ENCODE data around the gene SH3BP4. TPM values are rescaled to one million over a fixed set of nuclear protein-coding genes. Genes with fewer than 3 reads are reported as not detected.

SH3BP4 gene
- polyA plus RNA-seq, 2 of the 4 experiments (the other 2 are of a cell fraction) = 22.6 to 35.7 TPM

DNA sequence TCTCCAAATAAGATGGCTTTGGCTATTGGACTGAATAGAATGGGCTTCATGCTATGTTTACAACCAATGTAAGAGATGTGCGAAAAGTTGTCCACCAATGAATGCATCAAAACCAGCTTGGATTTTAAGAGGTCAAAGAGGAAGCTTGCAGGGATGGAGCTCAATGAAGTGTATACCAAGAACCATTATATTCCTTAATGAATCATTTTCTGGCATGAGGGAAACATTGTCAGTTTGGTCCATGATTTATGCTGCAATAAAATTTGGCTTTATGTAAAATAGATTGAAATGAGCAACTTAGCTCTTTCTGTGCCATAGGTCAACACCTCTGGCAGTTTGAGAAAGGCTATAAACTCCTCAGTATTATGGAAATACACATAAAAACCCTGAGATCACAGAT, 107.3 kb downstream of the SH3BP4 start:
- Histone ChIP-seq H3K4me2 (no peak overlapping the region), H3K4me3 (no peak overlapping the region), H3K4me1 (no peaks in the 10 kb centered on the region), H3K9me3 (no peaks in the 10 kb centered on the region), H3K27ac (no peak overlapping the region)
- no peak for ATAC-seq
- FAIRE-seq = no peak
- no peak for TF ChIP-seq NPAS2 (CRISPR knock-in tag; IDR thresholded peaks at IDR 0.05; ENCODE audit: borderline replicate concordance)
- no peak for TF ChIP-seq KDM1A (IDR thresholded peaks at IDR 0.05; ENCODE audit: low read depth)
- TF ChIP-seq, protein P1, sequence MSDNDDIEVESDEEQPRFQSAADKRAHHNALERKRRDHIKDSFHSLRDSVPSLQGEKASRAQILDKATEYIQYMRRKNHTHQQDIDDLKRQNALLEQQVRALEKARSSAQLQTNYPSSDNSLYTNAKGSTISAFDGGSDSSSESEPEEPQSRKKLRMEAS (IDR thresholded peaks at IDR 0.05) = no peak
- TF ChIP-seq HEYL (CRISPR knock-in tag; IDR thresholded peaks at IDR 0.05) = no peak
- no peak for TF ChIP-seq EHMT2 (IDR thresholded peaks at IDR 0.05; ENCODE audit: low read depth)
- TF ChIP-seq CBX2 (IDR thresholded peaks at IDR 0.05; ENCODE audit: borderline replicate concordance, low read depth) = no peak
- TF ChIP-seq MAZ (IDR thresholded peaks at IDR 0.05; ENCODE audit: borderline replicate concordance, low read depth, low read length) = no peak
- no peak for TF ChIP-seq GATA3 (IDR thresholded peaks at IDR 0.05; ENCODE audit: borderline replicate concordance)
- TF ChIP-seq EHF (CRISPR knock-in tag; IDR thresholded peaks at IDR 0.05) = no peak
- TF ChIP-seq CEBPB (IDR thresholded peaks at IDR 0.05) = no peak
- TF ChIP-seq NFE2L2 (conservative IDR thresholded peaks at IDR 0.05; ENCODE audit: low read length) = no peak
- TF ChIP-seq, protein P2, sequence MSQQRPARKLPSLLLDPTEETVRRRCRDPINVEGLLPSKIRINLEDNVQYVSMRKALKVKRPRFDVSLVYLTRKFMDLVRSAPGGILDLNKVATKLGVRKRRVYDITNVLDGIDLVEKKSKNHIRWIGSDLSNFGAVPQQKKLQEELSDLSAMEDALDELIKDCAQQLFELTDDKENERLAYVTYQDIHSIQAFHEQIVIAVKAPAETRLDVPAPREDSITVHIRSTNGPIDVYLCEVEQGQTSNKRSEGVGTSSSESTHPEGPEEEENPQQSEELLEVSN (IDR thresholded peaks at IDR 0.05; ENCODE audit: borderline replicate concordance, low read depth) = no peak
- no peak for TF ChIP-seq FOSB (CRISPR knock-in tag; IDR thresholded peaks at IDR 0.05)
- TF ChIP-seq TFCP2L1 (CRISPR knock-in tag; IDR thresholded peaks at IDR 0.05) = no peak
- CTCF ChIA-PET = interaction anchor here (0.7 to 1.4 kb wide), 2 partner anchors 22 to 58 kb away, joined by 3 read pairs; no protein-coding TSS in a partner anchor
- POLR2A ChIA-PET = no interaction called here
- DNase-seq (ENCODE audit: low read depth in 1 of 2, low spot score in 1 of 2) = no peak
- 100% methylated on average over 1 of the region's 1 CpG for WGBS (ENCODE audit: missing lambda C conversion rate)

DNA sequence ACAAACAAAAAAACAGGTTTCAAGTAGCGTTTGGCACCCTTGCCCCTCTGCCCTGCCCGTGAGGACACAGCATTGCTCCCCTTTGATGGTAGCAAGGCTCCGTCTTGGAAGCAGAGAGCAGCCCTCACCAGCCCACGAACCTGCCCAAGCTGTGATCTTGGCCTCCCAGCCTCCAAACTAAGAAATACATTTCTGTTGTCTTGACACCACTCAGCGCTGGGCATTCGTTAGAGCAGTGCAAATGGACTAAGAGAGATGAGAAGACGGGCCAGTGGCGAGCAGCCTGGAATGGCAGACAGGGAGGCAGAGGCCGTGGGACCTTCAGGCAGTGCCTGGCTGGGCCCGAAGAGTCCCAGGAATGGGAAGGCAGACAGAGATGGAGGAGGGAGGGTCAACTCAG, 109.8 kb downstream of the SH3BP4 start:
- peak overlapping the region in 1 of 2 experiments; percentile 16; a peak in 1 of 6 replicates for H3K27ac ChIP-seq
- H3K4me3 ChIP-seq = no peak overlapping the region
- no peak overlapping the region for H3K4me2 ChIP-seq
- ChIA-PET CTCF (no interaction called here), POLR2A (no interaction called here)
- no peak for DNase-seq (ENCODE audit: low read depth in 1 of 2, low spot score in 1 of 2)
- no peak for FAIRE-seq
- H3K9me3 ChIP-seq = no peaks in the 10 kb centered on the region
- ATAC-seq = no peak
- H3K4me1 ChIP-seq = no peaks in the 10 kb centered on the region
- TF ChIP-seq GATA3 (IDR thresholded peaks at IDR 0.05; ENCODE audit: borderline replicate concordance) (no peak), CHD4 (IDR thresholded peaks at IDR 0.05; ENCODE audit: borderline replicate concordance) (no peak)
- TF ChIP-seq, protein P3, sequence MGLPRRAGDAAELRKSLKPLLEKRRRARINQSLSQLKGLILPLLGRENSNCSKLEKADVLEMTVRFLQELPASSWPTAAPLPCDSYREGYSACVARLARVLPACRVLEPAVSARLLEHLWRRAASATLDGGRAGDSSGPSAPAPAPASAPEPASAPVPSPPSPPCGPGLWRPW (IDR thresholded peaks at IDR 0.05) = no peak
- WGBS (ENCODE audit: missing lambda C conversion rate) = 81% methylated on average over 10 of the region's 10 CpGs

DNA sequence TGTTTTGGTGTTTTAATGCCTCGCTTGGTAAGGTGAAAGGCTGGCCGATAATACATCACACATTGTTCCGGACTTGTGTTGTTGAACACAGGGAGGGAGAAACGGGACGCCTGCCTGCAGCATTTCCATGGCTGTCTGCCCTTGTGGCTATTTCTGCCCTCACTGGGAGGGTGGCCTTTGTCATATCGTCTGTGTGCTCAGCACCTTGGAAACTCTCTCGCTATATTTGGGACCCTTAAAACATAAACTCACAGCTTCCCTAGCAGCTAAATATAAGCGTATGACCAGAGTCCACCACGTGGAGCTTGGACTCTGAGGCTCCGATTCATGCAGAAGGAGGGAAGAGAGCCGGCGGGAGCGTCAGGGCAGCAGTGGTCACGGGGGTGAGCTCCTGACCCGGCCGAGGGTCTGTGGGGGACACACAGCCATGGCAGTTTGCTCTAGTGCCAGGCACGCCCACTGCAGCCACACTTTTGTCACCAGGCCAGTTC, 111.7 kb downstream of the SH3BP4 start:
- H3K4me1 ChIP-seq = no peaks in the 10 kb centered on the region
- ChIA-PET CTCF (no interaction called here), POLR2A (no interaction called here)
- no peak overlapping the region for H3K4me2 ChIP-seq
- TF ChIP-seq ZSCAN20 (CRISPR knock-in tag; IDR thresholded peaks at IDR 0.05) = no peak
- H3K4me3 ChIP-seq = no peak overlapping the region
- peak overlapping the region in 1 of 2 experiments; percentile 7; a peak in 1 of 6 replicates for H3K27ac ChIP-seq
- no peak; a peak in 1 of 6 replicates for ATAC-seq
- FAIRE-seq = no peak
- H3K9me3 ChIP-seq = no peaks in the 10 kb centered on the region
- no peak for DNase-seq (ENCODE audit: low read depth in 1 of 2, low spot score in 1 of 2)
- 76% methylated on average over 17 of the region's 17 CpGs for WGBS (ENCODE audit: missing lambda C conversion rate)

DNA sequence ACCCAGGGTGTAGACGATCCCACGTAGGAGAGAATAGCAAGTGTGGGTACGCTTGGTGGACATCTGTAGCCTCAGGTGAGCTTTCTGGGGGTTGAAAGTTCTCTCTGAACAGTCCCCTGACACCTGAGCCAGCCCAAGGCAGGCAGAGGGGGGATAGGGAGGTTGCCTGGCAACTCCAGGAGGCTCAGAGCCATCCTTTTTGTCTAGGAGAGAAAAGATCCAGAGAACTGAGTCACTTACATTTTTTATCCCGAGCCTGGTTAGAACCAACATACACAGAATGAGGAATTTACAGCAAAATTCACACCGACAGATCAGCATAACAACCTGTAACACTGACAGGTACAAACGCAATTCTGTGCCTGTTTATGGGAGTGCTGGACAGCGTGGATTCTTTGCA, 113.2 kb downstream of the SH3BP4 start:
- WGBS (ENCODE audit: missing lambda C conversion rate) = 76% methylated on average over 7 of the region's 7 CpGs

More for the DNA sequence above, 113.2 kb downstream of the SH3BP4 start:
- Histone ChIP-seq H3K27ac (peak overlapping the region in 1 of 2 experiments; percentile 30; a peak in 1 of 6 replicates), H3K9me3 (no peaks in the 10 kb centered on the region), H3K4me2 (no peak overlapping the region), H3K4me1 (no peaks in the 10 kb centered on the region), H3K4me3 (no peak overlapping the region)
- ATAC-seq (no peak), FAIRE-seq (no peak), DNase-seq (ENCODE audit: low read depth in 1 of 2, low spot score in 1 of 2) (no peak)
- TF ChIP-seq EHMT2 (IDR thresholded peaks at IDR 0.05; ENCODE audit: low read depth) = no peak
- TF ChIP-seq JUN (IDR thresholded peaks at IDR 0.05) = no peak
- TF ChIP-seq POLR2A (IDR thresholded peaks at IDR 0.05; ENCODE audit: low read length) = no peak
- no peak for TF ChIP-seq FOSL2 (IDR thresholded peaks at IDR 0.05)
- TF ChIP-seq FOSL2 (CRISPR knock-in tag; IDR thresholded peaks at IDR 0.05) = no peak
- TF ChIP-seq CHD2 (IDR thresholded peaks at IDR 0.05; ENCODE audit: low read length, partially characterized antibody) = no peak
- TF ChIP-seq ESRRA (IDR thresholded peaks at IDR 0.05; ENCODE audit: borderline replicate concordance, low read length) = no peak
- TF ChIP-seq RFX5 (IDR thresholded peaks at IDR 0.05) = no peak
- TF ChIP-seq EHF (CRISPR knock-in tag; IDR thresholded peaks at IDR 0.05) = no peak
- no peak for TF ChIP-seq FOSB (CRISPR knock-in tag; IDR thresholded peaks at IDR 0.05)
- TF ChIP-seq JUNB (IDR thresholded peaks at IDR 0.05) = no peak
- TF ChIP-seq EP300 (IDR thresholded peaks at IDR 0.05) = no peak
- TF ChIP-seq, protein P1 (IDR thresholded peaks at IDR 0.05) = no peak
- no peak for TF ChIP-seq NPAS2 (CRISPR knock-in tag; IDR thresholded peaks at IDR 0.05; ENCODE audit: borderline replicate concordance)
- TF ChIP-seq, protein P4, sequence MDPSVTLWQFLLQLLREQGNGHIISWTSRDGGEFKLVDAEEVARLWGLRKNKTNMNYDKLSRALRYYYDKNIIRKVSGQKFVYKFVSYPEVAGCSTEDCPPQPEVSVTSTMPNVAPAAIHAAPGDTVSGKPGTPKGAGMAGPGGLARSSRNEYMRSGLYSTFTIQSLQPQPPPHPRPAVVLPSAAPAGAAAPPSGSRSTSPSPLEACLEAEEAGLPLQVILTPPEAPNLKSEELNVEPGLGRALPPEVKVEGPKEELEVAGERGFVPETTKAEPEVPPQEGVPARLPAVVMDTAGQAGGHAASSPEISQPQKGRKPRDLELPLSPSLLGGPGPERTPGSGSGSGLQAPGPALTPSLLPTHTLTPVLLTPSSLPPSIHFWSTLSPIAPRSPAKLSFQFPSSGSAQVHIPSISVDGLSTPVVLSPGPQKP (IDR thresholded peaks at IDR 0.05; ENCODE audit: low read depth, low read length) = no peak
- no peak for TF ChIP-seq RNF2 (IDR thresholded peaks at IDR 0.05; ENCODE audit: borderline replicate concordance, low read depth)
- no peak for TF ChIP-seq GATA3 (IDR thresholded peaks at IDR 0.05; ENCODE audit: borderline replicate concordance)
- TF ChIP-seq ZC3H11A (IDR thresholded peaks at IDR 0.05) = no peak
- TF ChIP-seq HDAC2 (IDR thresholded peaks at IDR 0.05) = no peak
- CTCF ChIA-PET = interaction anchor here (1.7 kb wide), 1 partner anchor 8 kb away, joined by 7 read pairs; no protein-coding TSS in a partner anchor
- POLR2A ChIA-PET = no interaction called here

All from A549 (cell line).